GM12874 (cell line): ENCODE data around the gene DOCK4.

Experiments used
- CTCF ChIP-seq: IDR thresholded peaks from 2 replicates; pipeline ENCODE4 v1.5.1; 2011; ENCODE audit warnings: low read depth, mild to moderate bottlenecking, control low read depth, low read length, moderate library complexity; ENCODE audit not compliant: insufficient read depth

Gene DOCK4

GRCh38 chr7:112125250-112125649 lies 80.9 kb downstream of the DOCK4 start:
- TF ChIP-seq CTCF, result no peak

- no peak for TF ChIP-seq CTCF
These were observed 82.0 kb downstream of the DOCK4 start for GRCh38 chr7:112124061-112124766.

- TF ChIP-seq CTCF, result no peak
These were observed 83.4 kb downstream of the DOCK4 start for GRCh38 chr7:112122798-112123197.

- no peak for TF ChIP-seq CTCF
These were observed 84.1 kb downstream of the DOCK4 start for GRCh38 chr7:112122144-112122543.

GRCh38 chr7:112121318-112121717 lies 84.9 kb downstream of the DOCK4 start:
- TF ChIP-seq CTCF, result no peak

GRCh38 chr7:112120696-112121217 lies 85.4 kb downstream of the DOCK4 start:
- TF ChIP-seq CTCF, result no peak

- TF ChIP-seq CTCF, result no peak
These were observed 87.3 kb downstream of the DOCK4 start for GRCh38 chr7:112118581-112119566.
